NCI-H187 (cell line): ENCODE data around the gene STXBP6.
"Not testable (repeated sequence)": the region's sequence is repeated elsewhere in the genome, so short reads cannot be mapped to it uniquely, and the experiment has no call there.

ENCODE experiments used
- DNase-seq, 2 experiments: peaks; one replicate each; lab custom pipeline; 2025; lab: John Stamatoyannopoulos, UW

STXBP6 gene

GRCh38 chr14:24954700-24955037 lies 95.3 kb downstream of the STXBP6 start:
- DNase-seq: no peak

GRCh38 chr14:24954037-24954699 lies 95.8 kb downstream of the STXBP6 start:
- DNase-seq: no peak

GRCh38 chr14:24952851-24953666 lies 96.9 kb downstream of the STXBP6 start:
- DNase-seq: no peak

DNA sequence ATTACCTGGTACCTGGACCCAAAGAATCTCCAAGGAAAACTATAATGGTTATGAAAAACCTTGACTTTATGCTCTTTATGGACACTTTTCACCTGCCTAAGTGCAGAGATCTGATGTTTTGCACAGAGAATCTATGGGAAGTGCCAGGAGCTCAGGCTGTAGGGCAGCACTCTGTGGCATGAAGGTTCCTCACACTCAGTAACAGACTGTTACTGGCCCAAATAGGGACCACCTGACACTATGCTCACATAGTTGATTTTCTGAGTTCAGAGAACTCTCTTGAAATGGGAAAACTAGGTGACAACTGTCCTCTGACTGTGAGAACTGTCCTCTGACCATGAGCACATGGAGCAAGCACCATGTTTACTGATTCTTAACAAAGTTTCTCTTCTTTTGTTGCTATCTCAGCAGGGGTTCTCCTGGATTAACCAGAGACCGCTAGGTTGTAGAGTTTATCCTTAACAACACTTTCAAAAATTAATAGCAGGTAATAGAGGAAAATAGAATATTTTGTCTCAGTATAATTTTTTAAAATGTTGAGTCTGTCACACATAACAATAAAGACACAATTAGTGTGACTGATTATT lies 101.6 kb downstream of the STXBP6 start:
- DNase-seq: no peak

GRCh38 chr14:24947131-24947530 lies 102.8 kb downstream of the STXBP6 start:
- no peak for DNase-seq

DNA sequence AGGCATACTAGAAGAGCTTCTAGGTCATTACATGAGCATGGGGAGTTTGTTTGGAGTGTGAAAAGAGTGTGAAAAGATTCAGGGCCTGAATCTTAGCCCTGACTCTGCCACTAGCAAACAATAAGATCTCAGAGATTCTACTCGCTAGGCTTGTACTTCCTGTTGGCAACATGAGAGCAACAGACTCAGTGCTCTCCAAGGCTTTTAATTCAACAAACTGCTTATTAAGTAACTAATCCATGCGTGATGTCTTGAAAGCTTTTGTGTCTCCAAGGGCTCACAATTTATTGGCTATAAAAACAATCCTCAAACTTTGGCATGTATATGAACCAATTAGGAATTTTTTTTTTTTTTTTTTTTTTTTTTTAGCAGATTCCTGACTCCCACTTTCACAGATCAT lies 105.1 kb downstream of the STXBP6 start:
- DNase-seq: no peak

DNA sequence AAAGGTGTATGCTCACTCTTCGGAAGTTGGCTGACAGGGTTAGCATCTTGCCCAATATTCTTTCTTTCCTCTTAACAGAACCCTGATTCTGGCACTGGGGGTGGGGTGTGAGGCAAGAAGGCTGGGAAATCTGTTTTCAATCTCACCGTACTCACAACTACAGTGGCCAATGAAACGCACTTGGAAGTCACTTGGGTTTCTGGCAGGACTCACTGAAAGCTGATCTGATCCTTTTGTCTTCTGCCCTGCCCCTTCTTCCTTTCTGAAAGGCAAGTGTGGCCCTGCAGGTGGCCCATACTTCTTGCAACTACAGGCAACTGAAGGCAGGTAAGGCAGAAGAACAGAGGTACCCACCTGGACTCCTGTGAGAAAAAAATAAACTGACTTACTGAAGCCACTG lies 106.9 kb downstream of the STXBP6 start:
- DNase-seq: peak; percentile 26 to 40

DNA sequence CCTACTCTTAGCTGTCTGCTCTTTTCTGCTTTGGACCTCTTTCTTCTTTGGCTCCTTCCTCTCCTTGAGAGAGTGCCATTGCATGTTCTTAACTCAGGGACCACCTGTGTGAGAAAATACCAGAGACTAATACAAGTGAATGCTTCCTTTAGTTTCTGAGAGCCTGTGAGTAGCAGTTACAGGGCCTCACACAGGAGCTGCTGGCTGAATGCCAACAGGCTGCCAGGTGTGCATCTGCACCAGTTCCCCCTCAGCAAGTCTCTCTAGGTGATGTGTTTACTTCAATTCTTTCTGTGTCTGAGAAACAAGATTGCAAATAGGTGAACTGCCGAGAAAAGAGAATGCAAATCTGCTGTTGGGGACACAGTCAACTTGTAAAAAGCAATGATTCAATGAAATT lies 108.2 kb downstream of the STXBP6 start:
- peak; percentile 62 to 77 for DNase-seq

DNA sequence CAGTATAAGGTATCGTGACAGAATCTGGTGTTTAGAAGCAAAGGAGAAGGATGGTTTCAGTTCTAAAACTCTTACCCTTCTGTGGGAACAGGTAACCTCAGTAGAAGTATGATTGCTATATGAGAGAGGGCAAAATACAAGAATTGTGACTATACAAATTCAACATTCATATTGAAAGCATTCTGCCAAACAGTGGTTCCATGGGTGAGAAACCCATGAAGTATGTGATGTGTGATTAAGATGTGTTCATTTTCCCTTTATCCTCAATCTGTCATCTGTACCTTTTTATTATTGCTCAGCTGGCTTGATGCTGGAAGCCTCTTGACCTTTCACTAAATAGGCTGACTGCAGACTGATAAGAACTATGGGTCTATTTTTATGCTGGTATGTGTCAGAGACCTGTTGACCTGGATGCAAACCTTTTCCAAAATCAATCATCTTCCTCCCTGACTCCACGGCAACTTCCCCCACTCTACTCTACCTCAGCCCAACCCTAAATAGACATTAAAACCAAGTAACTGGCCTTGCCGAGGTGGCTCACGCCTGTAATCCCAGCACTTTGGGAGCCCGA lies 109.6 kb downstream of the STXBP6 start:
- no peak for DNase-seq

DNA sequence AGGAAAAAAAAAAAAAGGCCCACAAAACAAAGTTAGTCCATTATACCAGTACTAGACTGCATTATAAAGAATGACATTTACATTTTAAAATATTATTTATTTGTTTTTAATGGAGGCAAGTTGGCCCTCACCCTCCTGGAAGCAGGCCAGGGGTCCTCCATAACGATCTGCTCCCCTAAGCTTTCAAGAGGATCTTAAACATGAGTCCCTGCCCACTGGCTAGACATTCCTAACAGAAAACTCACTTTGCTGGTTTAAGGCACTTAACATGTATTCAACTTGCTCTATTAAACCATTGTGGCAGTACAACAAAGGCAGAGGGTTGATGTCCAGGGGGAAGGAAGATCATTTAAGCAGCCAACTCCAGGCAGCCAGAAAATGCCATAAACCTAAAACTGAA lies 111.4 kb downstream of the STXBP6 start:
- DNase-seq: peak in 1 of 2 experiments; percentile 5

GRCh38 chr14:24937300-24937699 lies 112.6 kb downstream of the STXBP6 start:
- DNase-seq: no peak

DNA sequence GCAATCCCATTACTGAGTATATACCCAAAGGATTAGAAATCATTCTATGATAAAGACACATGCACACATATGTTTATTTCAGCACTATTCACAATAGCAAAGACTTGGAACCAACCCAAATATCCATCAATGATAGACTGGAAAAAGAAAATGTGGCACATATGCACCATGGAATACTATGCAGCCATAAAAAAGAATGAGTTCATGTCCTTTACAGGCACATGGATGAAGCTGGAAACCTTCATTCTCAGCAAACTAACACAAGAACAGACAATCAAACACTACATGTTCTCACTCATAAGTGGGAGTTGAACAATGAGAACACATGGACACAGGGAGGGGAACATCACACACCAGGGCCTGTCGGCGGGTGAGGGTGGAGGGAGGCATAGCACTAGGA lies 113.2 kb downstream of the STXBP6 start:
- DNase-seq: not testable (repeated sequence)

GRCh38 chr14:24935796-24936195 lies 114.2 kb downstream of the STXBP6 start:
- no peak for DNase-seq

DNA sequence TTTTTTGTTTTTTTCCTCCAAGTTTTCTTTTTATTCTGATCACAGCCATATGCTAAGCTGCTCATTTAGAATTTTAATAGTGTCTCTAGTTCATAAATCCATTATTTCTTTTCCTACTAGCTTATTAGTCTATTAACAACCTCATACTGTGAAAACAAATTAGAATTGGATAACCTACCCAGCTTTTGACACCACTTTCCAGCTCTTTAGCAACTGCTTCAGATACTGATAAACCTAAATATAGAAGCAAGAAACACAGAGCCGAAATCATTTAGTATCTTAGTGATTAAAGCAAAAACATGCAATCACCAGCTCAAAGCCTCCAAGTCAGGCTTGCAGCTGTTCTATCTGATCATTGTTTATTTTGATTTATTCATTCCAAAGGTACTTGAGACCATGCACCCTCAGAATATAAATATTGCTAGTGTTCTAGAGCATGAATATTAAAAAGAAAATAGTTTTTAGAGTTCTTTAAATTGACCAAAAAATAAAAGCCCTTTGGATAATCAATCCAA lies 121.5 kb downstream of the STXBP6 start:
- no peak for DNase-seq

GRCh38 chr14:24927809-24928208 lies 122.1 kb downstream of the STXBP6 start:
- DNase-seq: no peak

GRCh38 chr14:24925771-24926374 lies 124.1 kb downstream of the STXBP6 start:
- DNase-seq: no peak

- DNase-seq: no peak
Observed at GRCh38 chr14:24924544-24924943, 125.4 kb downstream of the STXBP6 start.

GRCh38 chr14:24921903-24922302 lies 128.0 kb downstream of the STXBP6 start:
- no peak for DNase-seq

DNA sequence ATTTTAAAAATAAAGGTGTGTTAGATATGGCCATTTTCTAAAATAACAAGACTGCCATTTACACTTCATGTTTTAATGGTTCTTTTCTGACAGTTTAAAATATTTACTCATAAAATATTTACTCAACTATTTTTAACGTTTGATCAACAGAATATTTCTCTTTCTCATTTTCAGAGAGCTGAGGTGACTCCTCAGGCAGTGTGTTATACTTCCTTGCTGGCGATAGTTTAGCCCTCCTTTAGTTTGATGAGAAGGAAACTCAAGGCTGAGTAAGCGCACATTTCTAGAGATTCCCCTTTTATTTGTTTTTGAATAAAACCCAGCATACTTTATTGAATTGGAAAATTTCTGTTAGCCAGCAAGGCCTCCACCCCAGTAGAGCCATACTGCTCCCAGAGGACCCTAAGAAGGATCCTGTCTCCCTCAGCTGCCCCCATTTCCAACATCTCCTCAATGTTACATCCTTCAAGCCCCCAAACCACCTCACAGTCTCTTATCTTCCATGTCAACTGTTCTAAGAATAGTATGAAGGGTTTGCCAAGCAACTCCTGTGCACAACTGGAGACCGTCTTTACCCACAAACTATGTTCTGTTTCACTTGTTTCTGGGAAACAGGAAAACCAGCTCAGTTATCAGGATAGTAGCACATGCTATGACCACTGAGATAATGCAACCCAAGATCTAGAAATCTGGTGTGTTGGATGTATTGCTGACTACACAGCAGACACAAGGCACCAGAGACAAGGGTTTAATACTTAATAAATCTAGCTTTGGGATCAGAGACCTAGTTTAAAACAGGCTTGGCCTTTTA lies 129.5 kb downstream of the STXBP6 start:
- DNase-seq: no peak

DNA sequence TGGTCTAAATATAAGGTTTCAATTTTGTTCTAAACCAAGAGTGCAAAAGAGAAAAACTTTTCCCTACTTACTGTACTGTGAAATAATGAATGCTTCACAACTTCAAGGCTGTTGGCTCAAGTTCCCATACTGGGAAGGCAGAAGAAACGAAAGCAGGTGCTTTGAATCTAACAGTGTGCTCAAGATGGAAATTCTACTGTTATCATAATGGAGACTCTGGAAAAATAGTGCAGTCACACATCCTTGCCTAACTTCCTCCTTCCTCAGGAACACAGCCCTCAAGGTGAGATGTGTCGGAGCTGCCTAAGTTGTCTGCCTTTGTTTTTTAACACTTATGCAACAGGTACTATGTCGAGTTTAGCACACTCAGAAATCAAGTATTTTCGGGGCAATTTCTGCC lies 131.1 kb downstream of the STXBP6 start:
- no peak for DNase-seq

- no peak for DNase-seq
Observed at GRCh38 chr14:24915958-24916595, 133.9 kb downstream of the STXBP6 start.
